ACC112 (cell line): ENCODE data around the gene GGTLC2.

Experiments used
- H2AFZ ChIP-seq: fragments of 200-600 bp; sonication (generic); one replicate; pipeline ENCODE4 v1.6.0; 2017; ENCODE audit warnings: antibody characterized with exemption, low read length; ENCODE audit not compliant: unreplicated experiment
- H3K27ac ChIP-seq: fragments of 200-600 bp; sonication (generic); 2 replicates; pipeline ENCODE4 v1.5.1; 2014; ENCODE audit warnings: low read depth, mild to moderate bottlenecking, antibody characterized with exemption, low read length, moderate library complexity
- H3K27me3 ChIP-seq: fragments of 200-600 bp; sonication (generic); 2 replicates; pipeline ENCODE4 v1.6.1; 2014; ENCODE audit warnings: mild to moderate bottlenecking, antibody characterized with exemption, low read length, moderate library complexity, mixed read lengths; ENCODE audit not compliant: insufficient read depth
- H3K36me3 ChIP-seq: fragments of 200-600 bp; sonication (generic); 2 replicates; pipeline ENCODE4 v1.6.1; 2016; ENCODE audit warnings: mild to moderate bottlenecking, antibody characterized with exemption, low read length, moderate library complexity, mixed read lengths; ENCODE audit not compliant: insufficient read depth
- H3K4me1 ChIP-seq: fragments of 200-600 bp; sonication (generic); one replicate; pipeline ENCODE4 v1.6.1; 2016; ENCODE audit warnings: low read length, mixed read lengths; ENCODE audit not compliant: insufficient read depth, unreplicated experiment, control insufficient read depth
- H3K4me3 ChIP-seq: fragments of 200-600 bp; sonication (generic); 2 replicates; pipeline ENCODE4 v1.5.1; 2014; ENCODE audit warnings: mild to moderate bottlenecking, low read depth, low read length
- H3K79me2 ChIP-seq: fragments of 200-600 bp; sonication (generic); one replicate; pipeline ENCODE4 v1.6.0; 2016; ENCODE audit warnings: low read length; ENCODE audit not compliant: control insufficient read depth, unreplicated experiment, insufficient read depth

The GGTLC2 gene

DNA sequence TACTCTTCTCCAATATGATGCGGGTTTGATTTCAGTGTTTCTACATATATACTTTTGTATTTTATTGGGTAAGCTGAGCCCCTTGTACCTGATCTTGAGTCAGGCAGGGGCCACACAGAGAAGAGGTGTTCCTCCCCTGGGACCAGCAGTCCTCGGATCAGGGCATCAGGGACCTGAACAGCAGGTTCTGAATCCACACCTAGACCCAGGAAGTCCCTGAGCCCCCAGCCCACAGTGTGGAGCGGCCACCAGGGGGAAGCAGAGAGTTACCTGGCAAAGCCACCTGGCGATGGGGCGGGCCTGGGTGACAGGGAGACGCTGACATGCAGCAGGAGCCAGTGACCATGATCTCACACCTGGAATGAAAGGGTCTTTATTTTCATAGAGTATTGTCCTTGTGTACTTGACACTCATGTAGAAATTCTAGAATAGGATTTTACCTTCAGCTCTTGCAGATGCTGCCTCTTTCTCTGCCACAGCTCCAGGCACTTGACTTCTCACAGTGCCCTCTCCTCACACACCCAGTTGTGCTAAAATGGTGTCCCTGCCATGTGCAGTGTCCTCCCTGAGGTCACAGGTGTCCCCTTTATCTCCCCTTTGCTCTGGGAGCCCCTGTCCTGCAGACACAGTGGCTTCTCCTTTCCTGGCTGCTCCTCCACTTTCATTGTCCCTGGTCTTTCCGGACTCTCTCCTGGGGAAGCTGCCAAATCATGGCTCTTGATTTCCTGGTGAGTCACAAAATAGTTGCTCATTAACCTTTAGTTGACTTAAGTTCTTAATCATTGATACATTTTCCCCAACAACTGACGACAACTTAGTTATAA, 48.5 kb downstream of the GGTLC2 start:
- Histone ChIP-seq H3K4me3 (no peak overlapping the region), H3K79me2 (no peaks in the 10 kb centered on the region), H3K4me1 (peaks cover 31% of the 10 kb centered on the region), H3K36me3 (no peaks in the 10 kb centered on the region), H2AFZ (no peak overlapping the region), H3K27ac (peak overlapping the region; percentile 65), H3K27me3 (no peaks in the 10 kb centered on the region)

DNA sequence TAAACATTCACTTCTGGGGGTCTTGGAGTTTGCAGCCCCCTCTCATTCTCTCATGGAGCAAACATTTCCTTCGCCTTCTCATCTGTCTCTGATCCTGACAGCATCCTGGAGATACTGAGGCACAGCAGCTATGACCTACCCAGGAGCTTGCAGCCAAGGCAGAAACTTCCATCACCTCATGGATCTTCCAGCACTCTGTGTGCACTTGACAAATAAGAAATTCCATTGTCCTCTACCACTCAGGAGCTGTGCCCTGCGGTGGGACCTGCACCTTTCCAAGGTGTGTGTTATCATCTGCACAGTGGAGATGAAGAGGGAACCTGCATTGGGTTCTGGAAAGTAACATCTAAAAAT, 49.1 kb downstream of the GGTLC2 start:
- H3K4me1 ChIP-seq, result peaks cover 31% of the 10 kb centered on the region
- no peak overlapping the region for H2AFZ ChIP-seq
- no peaks in the 10 kb centered on the region for H3K27me3 ChIP-seq

DNA sequence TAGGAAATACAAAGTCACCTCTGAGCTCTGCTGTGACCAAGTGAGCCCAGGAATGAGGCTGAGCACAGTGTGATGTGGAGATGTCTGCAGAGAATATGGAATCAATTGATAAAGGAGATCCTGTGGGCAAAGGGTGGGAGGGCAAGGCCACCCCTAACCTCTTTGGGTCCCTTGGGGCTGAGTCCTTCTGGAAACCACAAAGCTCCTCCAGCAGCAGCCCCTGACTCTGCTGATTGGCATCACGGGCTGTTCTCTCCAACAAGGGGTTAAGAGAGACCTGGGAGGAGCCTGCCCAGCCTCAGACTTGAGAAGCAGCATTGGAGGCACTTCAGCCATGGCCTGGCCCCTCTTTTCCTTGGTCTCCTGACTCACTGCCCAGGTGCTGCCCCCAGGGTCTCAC, 49.7 kb downstream of the GGTLC2 start:
- Histone ChIP-seq H3K4me3 (no peak overlapping the region), H2AFZ (no peak overlapping the region), H3K4me1 (peaks cover 31% of the 10 kb centered on the region), H3K27ac (peak overlapping the region; percentile 65), H3K27me3 (no peaks in the 10 kb centered on the region), H3K79me2 (no peaks in the 10 kb centered on the region), H3K36me3 (no peaks in the 10 kb centered on the region)

More for the DNA sequence above, 49.1 kb downstream of the GGTLC2 start:
- H3K36me3 ChIP-seq, result no peaks in the 10 kb centered on the region
- H3K79me2 ChIP-seq, result no peaks in the 10 kb centered on the region
- H3K4me3 ChIP-seq, result no peak overlapping the region
- H3K27ac ChIP-seq, result peak overlapping the region; percentile 65

DNA sequence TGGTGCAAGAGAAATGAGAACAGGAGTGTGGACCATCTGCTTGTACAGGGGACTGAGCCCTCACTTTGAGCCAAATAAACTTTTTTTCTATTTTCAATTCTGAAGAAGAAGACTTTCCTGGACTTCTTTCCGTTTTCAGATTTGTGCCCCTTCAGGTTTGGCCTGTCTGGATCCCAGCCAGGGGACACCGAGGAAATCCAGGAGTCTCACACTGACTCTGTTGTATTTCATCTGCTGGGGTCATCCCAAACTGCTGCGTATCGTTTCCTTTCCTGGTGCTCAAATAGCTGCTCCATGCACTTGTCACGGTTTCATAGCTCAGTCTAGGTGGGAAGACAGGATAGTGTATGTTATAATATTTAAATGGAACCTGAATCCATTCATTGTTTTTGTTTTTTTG, 51.7 kb downstream of the GGTLC2 start:
- Histone ChIP-seq H3K36me3 (no peaks in the 10 kb centered on the region), H3K4me3 (no peak overlapping the region), H3K27ac (no peak overlapping the region), H2AFZ (no peak overlapping the region), H3K27me3 (no peaks in the 10 kb centered on the region), H3K79me2 (no peaks in the 10 kb centered on the region), H3K4me1 (peaks cover 31% of the 10 kb centered on the region)
